ENCODE data around the gene BCAS3. TPM values are rescaled to one million over a fixed set of nuclear protein-coding genes. Genes with fewer than 3 reads are reported as not detected.

BCAS3 gene
- total and polyA plus RNA-seq, 5 donors from 2014 or later: 29.7 to 59.1 (median 33.9) TPM

GRCh38 chr17:61402978-61403800 lies 725.5 kb downstream of the BCAS3 start:
- no peaks in the 10 kb centered on the region for H3K36me3 Mint-ChIP-seq
- H3K27me3 ChIP-seq (ENCODE audit: control insufficient read depth, insufficient read depth, low read length): peaks cover 24% of the 10 kb centered on the region
- H3K4me1 ChIP-seq (ENCODE audit: control insufficient read depth, insufficient read depth, low read length, poor library complexity, severe bottlenecking): peaks cover 60% of the 10 kb centered on the region
- H3K27ac ChIP-seq (ENCODE audit: insufficient read depth, low read length, poor library complexity, severe bottlenecking): no peak overlapping the region
- no peaks in the 10 kb centered on the region for H3K36me3 ChIP-seq (ENCODE audit: control insufficient read depth, insufficient read depth, low read length)
- no peaks in the 10 kb centered on the region for H3K9me3 ChIP-seq (ENCODE audit: control insufficient read depth in 2 of 2, low read length in 2 of 2)
- H3K27me3 Mint-ChIP-seq: peaks cover 64% of the 10 kb centered on the region
- H3K9me3 Mint-ChIP-seq: peaks cover 0 to 6% (median 0%) of the 10 kb centered on the region in 7 donors
- H3K4me1 Mint-ChIP-seq: peaks cover 5 to 54% (median 20%) of the 10 kb centered on the region in 4 donors
- H3K27ac Mint-ChIP-seq: no peak overlapping the region
- no peak for DNase-seq
- no peak for ATAC-seq (ENCODE audit: low read depth in 2 of 2)
- no peak overlapping the region for H3K4me3 ChIP-seq (ENCODE audit: low read depth, low read length)
- peak overlapping the region; percentile 44 to 83 (median 72) for H3K4me3 Mint-ChIP-seq

GRCh38 chr17:61403801-61404662 lies 726.4 kb downstream of the BCAS3 start:
- Mint-ChIP-seq H3K9me3 (peaks cover 0 to 6% (median 0%) of the 10 kb centered on the region in 7 donors), H3K4me3 (peak overlapping the region; percentile 58 to 83 (median 72)), H3K4me1 (peaks cover 5 to 55% (median 22%) of the 10 kb centered on the region in 4 donors), H3K36me3 (no peaks in the 10 kb centered on the region), H3K27ac (no peak overlapping the region), H3K27me3 (peaks cover 67% of the 10 kb centered on the region)
- H3K27ac ChIP-seq (ENCODE audit: insufficient read depth, low read length, poor library complexity, severe bottlenecking): no peak overlapping the region
- no peaks in the 10 kb centered on the region for H3K36me3 ChIP-seq (ENCODE audit: control insufficient read depth, insufficient read depth, low read length)
- H3K4me3 ChIP-seq (ENCODE audit: low read depth, low read length): no peak overlapping the region
- no peak for DNase-seq
- H3K4me1 ChIP-seq (ENCODE audit: control insufficient read depth, insufficient read depth, low read length, poor library complexity, severe bottlenecking): peaks cover 62% of the 10 kb centered on the region
- peaks cover 29% of the 10 kb centered on the region for H3K27me3 ChIP-seq (ENCODE audit: control insufficient read depth, insufficient read depth, low read length)
- H3K9me3 ChIP-seq (ENCODE audit: control insufficient read depth in 2 of 2, low read length in 2 of 2): no peaks in the 10 kb centered on the region
- no peak for ATAC-seq (ENCODE audit: low read depth in 2 of 2)

- ATAC-seq (ENCODE audit: low read depth in 2 of 2) (no peak), DNase-seq (no peak)
- Mint-ChIP-seq H3K27me3 (peaks cover 68% of the 10 kb centered on the region), H3K4me1 (peaks cover 5 to 55% (median 23%) of the 10 kb centered on the region in 4 donors), H3K4me3 (peak overlapping the region in 1 of 4 donors; percentile 63), H3K36me3 (no peaks in the 10 kb centered on the region), H3K27ac (no peak overlapping the region), H3K9me3 (peaks cover 0 to 6% (median 0%) of the 10 kb centered on the region in 7 donors)
- no peaks in the 10 kb centered on the region for H3K9me3 ChIP-seq (ENCODE audit: control insufficient read depth in 2 of 2, low read length in 2 of 2)
- H3K27me3 ChIP-seq (ENCODE audit: control insufficient read depth, insufficient read depth, low read length): peaks cover 29% of the 10 kb centered on the region
- no peaks in the 10 kb centered on the region for H3K36me3 ChIP-seq (ENCODE audit: control insufficient read depth, insufficient read depth, low read length)
- peaks cover 59% of the 10 kb centered on the region for H3K4me1 ChIP-seq (ENCODE audit: control insufficient read depth, insufficient read depth, low read length, poor library complexity, severe bottlenecking)
- H3K27ac ChIP-seq (ENCODE audit: insufficient read depth, low read length, poor library complexity, severe bottlenecking): no peak overlapping the region
- H3K4me3 ChIP-seq (ENCODE audit: low read depth, low read length): no peak overlapping the region
Observed at GRCh38 chr17:61404663-61404912, 726.9 kb downstream of the BCAS3 start.

- DNase-seq (no peak), ATAC-seq (ENCODE audit: low read depth in 2 of 2) (no peak)
- no peak overlapping the region for H3K4me3 ChIP-seq (ENCODE audit: low read depth, low read length)
- H3K4me1 Mint-ChIP-seq: peaks cover 5 to 60% (median 24%) of the 10 kb centered on the region in 4 donors
- peaks cover 73% of the 10 kb centered on the region for H3K27me3 Mint-ChIP-seq
- no peak overlapping the region for H3K27ac ChIP-seq (ENCODE audit: insufficient read depth, low read length, poor library complexity, severe bottlenecking)
- H3K27me3 ChIP-seq (ENCODE audit: control insufficient read depth, insufficient read depth, low read length): peaks cover 29% of the 10 kb centered on the region
- peaks cover 61% of the 10 kb centered on the region for H3K4me1 ChIP-seq (ENCODE audit: control insufficient read depth, insufficient read depth, low read length, poor library complexity, severe bottlenecking)
- H3K9me3 ChIP-seq (ENCODE audit: control insufficient read depth in 2 of 2, low read length in 2 of 2): no peaks in the 10 kb centered on the region
- H3K36me3 ChIP-seq (ENCODE audit: control insufficient read depth, insufficient read depth, low read length): no peaks in the 10 kb centered on the region
- no peak overlapping the region for H3K27ac Mint-ChIP-seq
- peaks cover 0 to 6% (median 0%) of the 10 kb centered on the region in 7 donors for H3K9me3 Mint-ChIP-seq
- H3K36me3 Mint-ChIP-seq: no peaks in the 10 kb centered on the region
- peak overlapping the region in 1 of 4 donors; percentile 69 for H3K4me3 Mint-ChIP-seq
Observed at GRCh38 chr17:61404913-61405685, 727.4 kb downstream of the BCAS3 start.

GRCh38 chr17:61405686-61406536 lies 728.3 kb downstream of the BCAS3 start:
- Mint-ChIP-seq H3K36me3 (no peaks in the 10 kb centered on the region), H3K9me3 (peaks cover 0 to 6% (median 0%) of the 10 kb centered on the region in 7 donors), H3K27ac (no peak overlapping the region), H3K4me1 (peaks cover 5 to 65% (median 28%) of the 10 kb centered on the region in 4 donors), H3K27me3 (peaks cover 77% of the 10 kb centered on the region), H3K4me3 (peak overlapping the region in 2 of 4 donors; percentile 17 to 38)
- DNase-seq (no peak), ATAC-seq (ENCODE audit: low read depth in 2 of 2) (no peak)
- Histone ChIP-seq H3K36me3 (ENCODE audit: control insufficient read depth, insufficient read depth, low read length) (no peaks in the 10 kb centered on the region), H3K4me3 (ENCODE audit: low read depth, low read length) (no peak overlapping the region), H3K27ac (ENCODE audit: insufficient read depth, low read length, poor library complexity, severe bottlenecking) (no peak overlapping the region), H3K4me1 (ENCODE audit: control insufficient read depth, insufficient read depth, low read length, poor library complexity, severe bottlenecking) (peaks cover 65% of the 10 kb centered on the region), H3K27me3 (ENCODE audit: control insufficient read depth, insufficient read depth, low read length) (peaks cover 29% of the 10 kb centered on the region), H3K9me3 (ENCODE audit: control insufficient read depth in 2 of 2, low read length in 2 of 2) (no peaks in the 10 kb centered on the region)

GRCh38 chr17:61406537-61406845 lies 728.8 kb downstream of the BCAS3 start:
- H3K4me3 Mint-ChIP-seq: peak overlapping the region in 1 of 4 donors; percentile 17
- H3K4me1 ChIP-seq (ENCODE audit: control insufficient read depth, insufficient read depth, low read length, poor library complexity, severe bottlenecking): peaks cover 65% of the 10 kb centered on the region
- peaks cover 0 to 2% (median 0%) of the 10 kb centered on the region in 7 donors for H3K9me3 Mint-ChIP-seq
- H3K36me3 Mint-ChIP-seq: no peaks in the 10 kb centered on the region
- no peaks in the 10 kb centered on the region for H3K9me3 ChIP-seq (ENCODE audit: control insufficient read depth in 2 of 2, low read length in 2 of 2)
- DNase-seq (no peak), ATAC-seq (ENCODE audit: low read depth in 2 of 2) (no peak)
- H3K4me3 ChIP-seq (ENCODE audit: low read depth, low read length): no peak overlapping the region
- peaks cover 75% of the 10 kb centered on the region for H3K27me3 Mint-ChIP-seq
- H3K4me1 Mint-ChIP-seq: peaks cover 5 to 59% (median 23%) of the 10 kb centered on the region in 4 donors
- peaks cover 25% of the 10 kb centered on the region for H3K27me3 ChIP-seq (ENCODE audit: control insufficient read depth, insufficient read depth, low read length)
- no peak overlapping the region for H3K27ac Mint-ChIP-seq
- H3K36me3 ChIP-seq (ENCODE audit: control insufficient read depth, insufficient read depth, low read length): no peaks in the 10 kb centered on the region
- H3K27ac ChIP-seq (ENCODE audit: insufficient read depth, low read length, poor library complexity, severe bottlenecking): no peak overlapping the region
